Endodermal cell (in vitro differentiated cells): ENCODE data around the gene ACSM6. TPM values are rescaled to one million over a fixed set of nuclear protein-coding genes. Genes with fewer than 3 reads are reported as not detected.
A peak's percentile ranks its signal among the peaks of the same experiment; 100 is the strongest.

Experiments used
- DNase-seq: peaks from one replicate; pipeline ENCODE4 v3.0.0-alpha.2; 2017
- H3K27ac ChIP-seq: 2 replicates; pipeline ENCODE4 v1.5.1; 2013; ENCODE audit warnings: mild to moderate bottlenecking, low read depth, low read length, moderate library complexity
- H3K27me3 ChIP-seq: 2 replicates; pipeline ENCODE4 v1.6.1; 2013; ENCODE audit warnings: mild to moderate bottlenecking, low read length, moderate library complexity; ENCODE audit not compliant: insufficient read depth, control insufficient read depth, poor library complexity, severe bottlenecking
- H3K36me3 ChIP-seq: 2 replicates; pipeline ENCODE4 v1.7.0; 2013; ENCODE audit warnings: mild to moderate bottlenecking, low read length, moderate library complexity; ENCODE audit not compliant: control insufficient read depth, insufficient read depth
- H3K4me1 ChIP-seq: one replicate; pipeline ENCODE4 v1.7.0; 2013; ENCODE audit warnings: low read length; ENCODE audit not compliant: control insufficient read depth, insufficient read depth
- H3K4me3 ChIP-seq: 2 replicates; pipeline ENCODE4 v1.5.1; 2013; ENCODE audit warnings: mild to moderate bottlenecking, low read length, moderate library complexity
- H3K9ac ChIP-seq: 2 replicates; pipeline ENCODE4 v1.6.1; 2013; ENCODE audit warnings: mild to moderate bottlenecking, low read length, moderate library complexity; ENCODE audit not compliant: poor library complexity, severe bottlenecking; ENCODE audit errors: extremely low read depth
- H3K9me3 ChIP-seq: 2 replicates; pipeline ENCODE4 v1.6.1; 2013; ENCODE audit warnings: mild to moderate bottlenecking, low read length, moderate library complexity; ENCODE audit not compliant: control insufficient read depth
- H3K27ac Mint-ChIP-seq: 2 replicates; pipeline ENCODE4 v1.8.0; 2020; ENCODE audit warnings: mixed read lengths
- H3K27me3 Mint-ChIP-seq: 2 replicates; pipeline ENCODE4 v1.8.0; 2021; ENCODE audit warnings: mild to moderate bottlenecking, mixed read lengths; ENCODE audit not compliant: insufficient read depth
- H3K36me3 Mint-ChIP-seq: 2 replicates; pipeline ENCODE4 v1.8.0; 2020; ENCODE audit warnings: low read depth, mixed read lengths
- H3K4me1 Mint-ChIP-seq: 2 replicates; pipeline ENCODE4 v1.8.0; 2020; ENCODE audit warnings: mixed read lengths
- H3K4me3 Mint-ChIP-seq: 2 replicates; pipeline ENCODE4 v1.8.0; 2020; ENCODE audit warnings: mild to moderate bottlenecking, moderate library complexity, mixed read lengths
- H3K9me3 Mint-ChIP-seq: 2 replicates; pipeline ENCODE4 v1.8.0; 2020; ENCODE audit warnings: mild to moderate bottlenecking, mixed read lengths
- CTCF ChIP-seq: fragments of 200-600 bp; sonication (generic); conservative IDR thresholded peaks from 2 replicates; pipeline ENCODE4 v1.5.0; 2021; ENCODE audit warnings: antibody characterized with exemption, mild to moderate bottlenecking
- WGBS, 2 experiments: methylation state at CpG; one replicate each; pipeline versions ENCODE4 v1.1.5 to v1.1.7; 2013; ENCODE audit warnings: missing lambda C conversion rate in 2 of 2, mixed read lengths in 1 of 2; ENCODE audit not compliant: insufficient coverage in 1 of 2, insufficient read length in 1 of 2; 5-methylcytosine and 5-hydroxymethylcytosine counted together
- total RNA-seq, 2 donors: library from RNA; stranded (reverse); fragmentation: NEBNext Ultra II Directional in 1 of 2; extraction: Animal tissue kit (Norgen Biotek cat#: 25700) in 1 of 2; gene quantifications; 2 replicates in 1 of 2; 3 replicates in 1 of 2; pipeline ENCODE4 v1.2.1, GENCODE V29; 2021

ACSM6 gene
- total RNA-seq, 2 donors from 2014 or later = not detected

- Histone ChIP-seq H3K4me3 (no peak overlapping the region), H3K27me3 (no peaks in the 10 kb centered on the region), H3K36me3 (no peaks in the 10 kb centered on the region), H3K4me1 (no peaks in the 10 kb centered on the region), H3K9me3 (no peaks in the 10 kb centered on the region), H3K27ac (no peak overlapping the region), H3K9ac (no peak overlapping the region)
- no peak for DNase-seq
- 90 to 100% methylated on average over 3 of the region's 3 CpGs for WGBS, 2 experiments
- H3K27me3 Mint-ChIP-seq = peaks cover 4% of the 10 kb centered on the region
- no peak for TF ChIP-seq CTCF
- H3K4me1 Mint-ChIP-seq = peaks cover 3% of the 10 kb centered on the region
- H3K4me3 Mint-ChIP-seq = no peak overlapping the region
- H3K9me3 Mint-ChIP-seq = no peaks in the 10 kb centered on the region
- H3K36me3 Mint-ChIP-seq = no peaks in the 10 kb centered on the region
- no peak overlapping the region for H3K27ac Mint-ChIP-seq
These were observed 6.4 kb upstream of the ACSM6 start for GRCh38 chr10:95187617-95188016.

GRCh38 chr10:95188593-95188992, 5.4 kb upstream of the ACSM6 start:
- no peak overlapping the region for H3K9ac ChIP-seq
- no peak for TF ChIP-seq CTCF

GRCh38 chr10:95196046-95196445, 2.0 kb downstream of the ACSM6 start:
- WGBS, 2 experiments = 51 to 53% methylated on average over 2 to 3 of the region's 3 CpGs
- no peak for TF ChIP-seq CTCF
- DNase-seq = peak; percentile 68

More at GRCh38 chr10:95188593-95188992, 5.4 kb upstream of the ACSM6 start:
- H3K4me1 ChIP-seq = no peaks in the 10 kb centered on the region
- no peak overlapping the region for H3K4me3 Mint-ChIP-seq
- H3K27me3 ChIP-seq = no peaks in the 10 kb centered on the region
- peaks cover 4% of the 10 kb centered on the region for H3K27me3 Mint-ChIP-seq
- H3K27ac Mint-ChIP-seq = no peak overlapping the region
- DNase-seq = no peak
- no peak overlapping the region for H3K4me3 ChIP-seq
- H3K27ac ChIP-seq = no peak overlapping the region
- no peaks in the 10 kb centered on the region for H3K4me1 Mint-ChIP-seq
- no peaks in the 10 kb centered on the region for H3K36me3 ChIP-seq
- H3K9me3 Mint-ChIP-seq = no peaks in the 10 kb centered on the region
- no peaks in the 10 kb centered on the region for H3K36me3 Mint-ChIP-seq
- H3K9me3 ChIP-seq = no peaks in the 10 kb centered on the region

More at GRCh38 chr10:95196046-95196445, 2.0 kb downstream of the ACSM6 start:
- Mint-ChIP-seq H3K27me3 (no peaks in the 10 kb centered on the region), H3K9me3 (peaks cover 5% of the 10 kb centered on the region), H3K4me3 (no peak overlapping the region), H3K4me1 (peaks cover 10% of the 10 kb centered on the region), H3K27ac (no peak overlapping the region), H3K36me3 (peaks cover 10% of the 10 kb centered on the region)
- Histone ChIP-seq H3K4me3 (no peak overlapping the region), H3K4me1 (no peaks in the 10 kb centered on the region), H3K9ac (no peak overlapping the region), H3K27ac (no peak overlapping the region), H3K27me3 (no peaks in the 10 kb centered on the region), H3K9me3 (no peaks in the 10 kb centered on the region), H3K36me3 (no peaks in the 10 kb centered on the region)
